Trophoblast cell (in vitro differentiated cells and primary cell): Measurements from ENCODE around the gene PIGN.

ENCODE experiments used
- DNase-seq, 2 donors: peaks; one replicate each; pipeline ENCODE4 v3.0.0-alpha.2; 2016
- H2AFZ ChIP-seq: 2 replicates; pipeline ENCODE4 v1.6.1; 2013; ENCODE audit warnings: low read length, moderate library complexity, mild to moderate bottlenecking; ENCODE audit not compliant: insufficient read depth, poor library complexity
- H2AK5ac ChIP-seq: 2 replicates; pipeline ENCODE4 v1.6.1; 2013; ENCODE audit warnings: mild to moderate bottlenecking, low read length
- H2BK120ac ChIP-seq: 2 replicates; pipeline ENCODE4 v1.6.1; 2013; ENCODE audit warnings: low read length, mild to moderate bottlenecking, moderate library complexity; ENCODE audit not compliant: insufficient read depth, poor library complexity
- H2BK12ac ChIP-seq: 2 replicates; pipeline ENCODE4 v1.6.1; 2013; ENCODE audit warnings: mild to moderate bottlenecking, low read length, moderate library complexity
- H2BK5ac ChIP-seq: 2 replicates; pipeline ENCODE4 v1.6.1; 2013; ENCODE audit warnings: low read length, low read depth, moderate library complexity, mild to moderate bottlenecking; ENCODE audit not compliant: poor library complexity
- H3K14ac ChIP-seq: 2 replicates; pipeline ENCODE4 v1.6.1; 2013; ENCODE audit warnings: mild to moderate bottlenecking, low read length
- H3K18ac ChIP-seq: 2 replicates; pipeline ENCODE4 v1.6.1; 2013; ENCODE audit warnings: mild to moderate bottlenecking, low read length
- H3K23ac ChIP-seq: 2 replicates; pipeline ENCODE4 v1.6.1; 2013; ENCODE audit warnings: low read length
- H3K27ac ChIP-seq: 2 replicates; pipeline ENCODE4 v1.5.1; 2013; ENCODE audit warnings: low read depth, mild to moderate bottlenecking, inconsistent platforms, low read length, moderate library complexity
- H3K27me3 ChIP-seq: 2 replicates; pipeline ENCODE4 v1.6.1; 2013; ENCODE audit warnings: inconsistent platforms, mild to moderate bottlenecking, low read length, moderate library complexity; ENCODE audit not compliant: insufficient read depth
- H3K36me3 ChIP-seq, 2 experiments: 1 replicate in 1 of 2; 2 replicates in 1 of 2; pipeline ENCODE4 v1.6.1; 2013; ENCODE audit warnings: low read length in 2 of 2, mild to moderate bottlenecking in 2 of 2, moderate library complexity in 1 of 2; ENCODE audit not compliant: insufficient read depth in 2 of 2, control insufficient read depth in 1 of 2
- H3K4ac ChIP-seq: 2 replicates; pipeline ENCODE4 v1.6.1; 2013; ENCODE audit warnings: low read depth, mild to moderate bottlenecking, low read length, moderate library complexity
- H3K4me1 ChIP-seq, 2 experiments: 1 replicate in 1 of 2; 2 replicates in 1 of 2; pipeline ENCODE4 v1.6.1; 2013; ENCODE audit warnings: low read length in 2 of 2, mild to moderate bottlenecking in 2 of 2, moderate library complexity in 1 of 2; ENCODE audit not compliant: insufficient read depth in 2 of 2, control insufficient read depth in 1 of 2
- H3K4me2 ChIP-seq: 2 replicates; pipeline ENCODE4 v1.6.1; 2013; ENCODE audit warnings: inconsistent platforms, mild to moderate bottlenecking, low read length, moderate library complexity
- H3K4me3 ChIP-seq: 2 replicates; pipeline ENCODE4 v1.5.1; 2013; ENCODE audit warnings: mild to moderate bottlenecking, low read depth, low read length, inconsistent platforms
- H3K79me1 ChIP-seq: one replicate; pipeline ENCODE4 v1.6.1; 2013; ENCODE audit warnings: low read length
- H3K79me2 ChIP-seq: 2 replicates; pipeline ENCODE4 v1.6.1; 2013; ENCODE audit warnings: low read length, mild to moderate bottlenecking; ENCODE audit not compliant: control insufficient read depth, insufficient read depth, poor library complexity
- H3K9ac ChIP-seq: 2 replicates; pipeline ENCODE4 v1.6.1; 2013; ENCODE audit warnings: mild to moderate bottlenecking, low read length
- H3K9me3 ChIP-seq: 2 replicates; pipeline ENCODE4 v1.6.1; 2013; ENCODE audit warnings: low read depth, mild to moderate bottlenecking, control low read depth, inconsistent platforms, low read length; ENCODE audit not compliant: insufficient read depth
- H4K12ac ChIP-seq: 2 replicates; pipeline ENCODE4 v1.6.1; 2013; ENCODE audit warnings: low read depth, mild to moderate bottlenecking, low read length, moderate library complexity
- H4K8ac ChIP-seq: 2 replicates; pipeline ENCODE4 v1.6.1; 2013; ENCODE audit warnings: low read depth, mild to moderate bottlenecking, low read length, moderate library complexity
- H4K91ac ChIP-seq: one replicate; pipeline ENCODE4 v1.6.1; 2013; ENCODE audit warnings: low read depth, mild to moderate bottlenecking, low read length, moderate library complexity
- WGBS: extraction: QIAGEN DNeasy Blood & Tissue Kit; methylation state at CpG from one replicate; pipeline ENCODE4 v1.1.7; 2013; ENCODE audit warnings: missing lambda C conversion rate; ENCODE audit not compliant: insufficient read length, insufficient coverage; ENCODE audit errors: extremely low coverage; 5-methylcytosine and 5-hydroxymethylcytosine counted together

The PIGN gene

GRCh38 chr18:62017618-62018017, 169.2 kb downstream of the PIGN start:
- Histone ChIP-seq H3K4me1 (no peaks in the 10 kb centered on the region), H2BK5ac (no peak overlapping the region), H4K8ac (no peak overlapping the region), H3K9ac (no peak overlapping the region), H2BK12ac (no peak overlapping the region), H3K4me2 (no peak overlapping the region), H3K79me2 (no peaks in the 10 kb centered on the region), H3K4me3 (no peak overlapping the region), H3K23ac (no peak overlapping the region), H3K4ac (no peak overlapping the region), H3K27ac (no peak overlapping the region), H4K91ac (no peak overlapping the region), H2BK120ac (no peak overlapping the region), H2AFZ (no peak overlapping the region), H4K12ac (no peak overlapping the region), H3K36me3 (no peaks in the 10 kb centered on the region), H3K14ac (no peak overlapping the region), H3K79me1 (no peaks in the 10 kb centered on the region), H3K9me3 (no peaks in the 10 kb centered on the region), H2AK5ac (no peak overlapping the region), H3K27me3 (no peaks in the 10 kb centered on the region), H3K18ac (no peak overlapping the region)
- no CpG with 5 or more reads among the region's 6 CpGs for WGBS
- no peak for DNase-seq

- no peaks in the 10 kb centered on the region for H3K9me3 ChIP-seq
- no peak overlapping the region for H3K14ac ChIP-seq
- no peaks in the 10 kb centered on the region for H3K79me1 ChIP-seq
- no peak overlapping the region for H2BK120ac ChIP-seq
- no peak overlapping the region for H2BK12ac ChIP-seq
- H3K9ac ChIP-seq: no peak overlapping the region
- no peak overlapping the region for H2AK5ac ChIP-seq
- no peaks in the 10 kb centered on the region for H3K4me1 ChIP-seq
- no peak overlapping the region for H3K23ac ChIP-seq
- no peak overlapping the region for H4K8ac ChIP-seq
- H3K4me2 ChIP-seq: no peak overlapping the region
- no peak overlapping the region for H3K27ac ChIP-seq
- WGBS: no CpG with 5 or more reads among the region's 6 CpGs
- H2BK5ac ChIP-seq: no peak overlapping the region
- no peak for DNase-seq
- H2AFZ ChIP-seq: no peak overlapping the region
- no peak overlapping the region for H3K4me3 ChIP-seq
- no peaks in the 10 kb centered on the region for H3K36me3 ChIP-seq
- H3K4ac ChIP-seq: no peak overlapping the region
- H4K12ac ChIP-seq: no peak overlapping the region
- H4K91ac ChIP-seq: no peak overlapping the region
- no peaks in the 10 kb centered on the region for H3K79me2 ChIP-seq
- H3K27me3 ChIP-seq: no peaks in the 10 kb centered on the region
- no peak overlapping the region for H3K18ac ChIP-seq
Measured at GRCh38 chr18:62011416-62011815, 175.4 kb downstream of the PIGN start.

DNA sequence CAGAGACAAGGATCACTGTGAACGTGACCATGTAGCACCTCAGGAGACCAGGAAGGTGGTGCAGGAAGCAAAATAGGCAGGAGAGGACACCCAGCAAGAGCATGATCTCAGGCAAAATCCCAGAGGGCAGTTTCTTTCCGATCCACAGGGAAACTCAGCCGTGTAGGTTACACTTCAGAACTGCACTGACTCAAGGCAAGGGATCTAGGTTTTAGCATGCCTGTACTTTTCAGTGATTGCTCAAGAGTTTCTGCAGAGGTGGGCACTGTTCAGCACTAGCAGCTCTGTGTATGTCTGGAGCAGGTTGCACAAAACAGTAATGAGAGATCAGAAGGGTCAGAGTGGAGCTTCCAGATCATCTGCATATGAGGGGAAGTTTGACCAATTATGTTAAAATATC, 177.3 kb downstream of the PIGN start:
- Histone ChIP-seq H3K27me3 (no peaks in the 10 kb centered on the region), H2BK12ac (no peak overlapping the region), H3K79me1 (no peaks in the 10 kb centered on the region), H3K9me3 (peaks cover 4% of the 10 kb centered on the region), H4K91ac (no peak overlapping the region), H4K12ac (no peak overlapping the region), H3K18ac (no peak overlapping the region), H3K27ac (no peak overlapping the region), H3K9ac (no peak overlapping the region), H3K4me1 (no peaks in the 10 kb centered on the region), H3K36me3 (peaks cover 0 to 2% of the 10 kb centered on the region in 2 experiments), H2AFZ (no peak overlapping the region), H3K4me3 (no peak overlapping the region), H2BK5ac (no peak overlapping the region), H3K4ac (no peak overlapping the region), H2BK120ac (no peak overlapping the region), H3K79me2 (no peaks in the 10 kb centered on the region), H3K23ac (no peak overlapping the region), H3K4me2 (no peak overlapping the region), H3K14ac (no peak overlapping the region), H4K8ac (no peak overlapping the region), H2AK5ac (no peak overlapping the region)
- DNase-seq: no peak
- no CpG with 5 or more reads among the region's 3 CpGs for WGBS

GRCh38 chr18:62001396-62001795, 185.5 kb downstream of the PIGN start:
- H4K91ac ChIP-seq: no peak overlapping the region
- H3K4me3 ChIP-seq: no peak overlapping the region
- H3K36me3 ChIP-seq: peaks cover 2 to 4% of the 10 kb centered on the region in 2 experiments
- H3K4me1 ChIP-seq: peaks cover 0 to 3% of the 10 kb centered on the region in 2 experiments
- H3K27me3 ChIP-seq: no peaks in the 10 kb centered on the region
- no peak overlapping the region for H3K9ac ChIP-seq
- no peak for DNase-seq
- no peak overlapping the region for H4K8ac ChIP-seq
- H2BK12ac ChIP-seq: no peak overlapping the region
- no peak overlapping the region for H3K27ac ChIP-seq
- H3K18ac ChIP-seq: no peak overlapping the region
- H3K14ac ChIP-seq: no peak overlapping the region
- H3K79me1 ChIP-seq: no peaks in the 10 kb centered on the region
- H3K4me2 ChIP-seq: no peak overlapping the region
- H2AK5ac ChIP-seq: no peak overlapping the region
- peaks cover 10% of the 10 kb centered on the region for H3K9me3 ChIP-seq
- H3K4ac ChIP-seq: no peak overlapping the region
- H3K23ac ChIP-seq: no peak overlapping the region
- no peak overlapping the region for H2AFZ ChIP-seq
- H3K79me2 ChIP-seq: no peaks in the 10 kb centered on the region
- no peak overlapping the region for H2BK5ac ChIP-seq
- H2BK120ac ChIP-seq: no peak overlapping the region
- no peak overlapping the region for H4K12ac ChIP-seq
